ENCODE results near the gene ARF1.

- TF ChIP-seq POLR2A (IDR thresholded peaks at IDR 0.05) (no peak), CTCF (IDR thresholded peaks at IDR 0.05) (no peak)
These were observed 25.1 kb downstream of the ARF1 start for GRCh38 chr1:228107636-228108035.
